GM12872 (cell line): ENCODE results near the gene BCL2A1.

Source experiments
- CTCF ChIP-seq: IDR thresholded peaks from 3 replicates; pipeline ENCODE4 v1.5.1; 2011; ENCODE audit warnings: low read depth, mild to moderate bottlenecking, low read length, moderate library complexity; ENCODE audit not compliant: insufficient read depth

BCL2A1 gene

GRCh38 chr15:79944622-79945021, 26.4 kb downstream of the BCL2A1 start:
- no peak for TF ChIP-seq CTCF

GRCh38 chr15:79943820-79944219, 27.2 kb downstream of the BCL2A1 start:
- no peak for TF ChIP-seq CTCF

GRCh38 chr15:79942741-79943481, 28.1 kb downstream of the BCL2A1 start:
- TF ChIP-seq CTCF = no peak

GRCh38 chr15:79939399-79939798, 31.6 kb downstream of the BCL2A1 start:
- no peak for TF ChIP-seq CTCF

GRCh38 chr15:79938143-79938542, 32.9 kb downstream of the BCL2A1 start:
- no peak for TF ChIP-seq CTCF

GRCh38 chr15:79933231-79933630, 37.8 kb downstream of the BCL2A1 start:
- no peak for TF ChIP-seq CTCF

- no peak for TF ChIP-seq CTCF
Measured at GRCh38 chr15:79932447-79932846, 38.5 kb downstream of the BCL2A1 start.

- TF ChIP-seq CTCF = no peak
Measured at GRCh38 chr15:79930516-79930915, 40.5 kb downstream of the BCL2A1 start.
